NCI-H2107 treated with DMSO at 0.1 percent for 48 hours (cell line): ENCODE data around the gene HMMR.
"Not testable (repeated sequence)": the region's sequence is repeated elsewhere in the genome, so short reads cannot be mapped to it uniquely, and the experiment has no call there.

Experiments
- DNase-seq: peaks from one replicate; lab custom pipeline; 2025; ENCODE audit not compliant: unreplicated experiment; lab: John Stamatoyannopoulos, UW

Gene HMMR

GRCh38 chr5:163460562-163461171, at the start of gene HMMR:
Gene HMMR, plus strand, starts transcription at chr5:163460632. Its CDS starts 61 bp downstream, at chr5:163460693.
- DNase-seq, result peak; percentile 22

DNA sequence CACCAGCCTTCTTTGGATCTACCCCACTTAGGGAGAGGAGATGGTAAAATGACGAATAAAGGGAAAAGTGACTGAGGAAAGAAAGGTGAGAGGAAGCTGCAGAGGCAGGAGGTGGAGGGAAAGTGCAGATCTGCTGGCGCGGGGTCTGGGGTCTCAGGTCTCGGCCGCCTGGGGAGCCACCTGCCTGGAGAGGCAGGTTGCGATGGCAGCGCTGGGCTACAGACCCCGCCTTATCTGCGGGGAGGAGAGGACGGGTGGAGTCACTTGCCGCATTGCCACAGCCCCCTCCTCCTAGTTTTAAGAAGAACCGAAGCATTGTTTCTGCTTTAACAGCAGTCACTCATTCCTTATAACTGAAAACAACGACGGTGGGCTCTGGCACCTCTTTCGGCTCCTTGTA, 44.8 kb upstream of the HMMR start:
- DNase-seq, result not testable (repeated sequence)

- DNase-seq, result no peak
These were observed 35.6 kb upstream of the HMMR start for GRCh38 chr5:163424836-163425235.

DNA sequence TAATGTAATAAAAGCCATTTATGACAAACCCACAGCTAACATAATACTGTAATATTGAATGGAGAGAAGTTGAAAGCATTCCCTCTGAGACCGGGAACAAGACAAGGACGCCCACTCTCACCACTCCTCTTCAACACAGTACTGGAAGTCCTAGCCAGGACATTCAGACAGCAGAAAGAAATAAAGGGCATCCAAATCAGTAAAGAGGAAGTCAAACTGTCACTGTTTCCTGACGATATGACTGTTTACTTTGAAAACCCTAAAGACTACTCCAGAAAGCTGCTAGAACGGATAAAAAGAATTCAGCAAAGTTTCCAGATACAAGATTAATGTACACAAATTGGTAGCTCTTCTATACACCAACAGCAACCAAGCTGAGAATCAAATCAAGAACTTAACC, 34.3 kb upstream of the HMMR start:
- not testable (repeated sequence) for DNase-seq

DNA sequence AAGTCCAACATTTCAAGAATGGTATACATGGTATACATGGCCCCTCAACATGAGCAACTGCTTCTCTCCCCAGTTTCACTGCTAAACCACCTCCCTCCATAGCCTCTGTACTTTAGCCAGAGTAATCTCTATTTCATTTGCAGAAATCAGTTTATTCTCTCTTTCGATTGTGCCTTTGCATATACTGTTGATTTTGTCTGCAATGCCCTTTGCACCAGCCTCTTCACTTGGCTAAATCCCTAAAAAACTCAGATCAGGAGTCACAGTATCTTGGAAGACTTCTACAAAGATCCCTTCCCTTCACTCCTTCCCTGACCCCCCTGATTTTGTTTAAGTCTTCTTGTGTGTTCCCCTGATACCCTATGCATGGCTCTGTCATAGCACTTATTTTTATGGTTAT, 27.9 kb upstream of the HMMR start:
- no peak for DNase-seq

GRCh38 chr5:163433271-163433670, 27.2 kb upstream of the HMMR start:
- DNase-seq, result no peak

DNA sequence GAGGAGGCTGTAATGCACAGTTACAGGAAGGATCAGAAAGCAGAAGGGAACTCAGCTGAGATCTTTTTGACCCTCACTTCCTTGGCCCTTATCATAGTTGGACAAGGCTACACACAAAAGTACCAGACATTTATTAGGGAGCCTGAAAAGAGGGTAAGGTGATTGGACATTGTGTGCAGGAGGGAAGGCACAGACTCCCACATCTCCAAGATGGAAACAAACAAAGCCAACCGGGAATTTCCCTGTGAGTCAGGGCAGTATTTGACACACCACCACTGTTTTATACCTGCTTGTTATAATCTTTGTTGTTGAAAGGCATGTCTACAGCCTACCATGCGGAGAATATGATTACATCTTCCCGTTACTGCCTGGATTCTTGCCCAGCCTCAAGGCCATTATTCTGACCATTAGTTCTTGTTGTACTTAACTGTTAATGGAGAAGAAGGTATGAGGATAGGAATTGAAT, 26.0 kb upstream of the HMMR start:
- no peak for DNase-seq

DNA sequence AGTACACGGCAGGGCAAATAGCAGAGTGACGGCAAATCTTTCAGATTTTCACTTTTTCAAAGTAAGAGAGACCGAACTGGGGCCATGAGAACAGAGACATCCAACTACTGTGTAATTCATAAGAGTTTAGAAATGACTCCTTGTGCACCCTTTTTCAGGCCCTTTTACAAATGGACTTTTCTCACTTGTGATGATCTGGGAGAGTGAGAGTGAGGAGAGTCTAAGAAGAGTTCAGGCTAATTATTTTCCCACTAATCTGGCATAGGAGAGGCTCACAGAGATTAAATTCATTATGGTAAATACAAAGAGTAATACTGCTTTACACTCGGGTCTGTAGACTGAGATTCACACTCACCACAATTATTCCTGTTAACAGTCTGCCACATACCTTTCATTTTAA, 23.9 kb upstream of the HMMR start:
- no peak for DNase-seq

DNA sequence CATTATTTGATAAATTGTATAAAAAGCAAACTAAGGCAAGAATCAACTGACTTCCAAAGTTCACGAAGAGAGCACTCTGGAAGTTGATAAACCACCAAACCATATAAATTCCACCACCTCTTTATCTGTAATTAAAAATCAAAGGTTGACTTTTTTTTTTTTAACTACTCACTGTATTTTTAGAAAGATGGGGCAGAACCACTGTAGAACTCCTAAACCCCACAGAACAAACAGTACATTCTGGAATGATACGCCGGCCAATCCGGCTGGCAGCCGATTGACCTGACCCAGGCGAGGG, 23.5 kb upstream of the HMMR start:
- DNase-seq, result no peak

DNA sequence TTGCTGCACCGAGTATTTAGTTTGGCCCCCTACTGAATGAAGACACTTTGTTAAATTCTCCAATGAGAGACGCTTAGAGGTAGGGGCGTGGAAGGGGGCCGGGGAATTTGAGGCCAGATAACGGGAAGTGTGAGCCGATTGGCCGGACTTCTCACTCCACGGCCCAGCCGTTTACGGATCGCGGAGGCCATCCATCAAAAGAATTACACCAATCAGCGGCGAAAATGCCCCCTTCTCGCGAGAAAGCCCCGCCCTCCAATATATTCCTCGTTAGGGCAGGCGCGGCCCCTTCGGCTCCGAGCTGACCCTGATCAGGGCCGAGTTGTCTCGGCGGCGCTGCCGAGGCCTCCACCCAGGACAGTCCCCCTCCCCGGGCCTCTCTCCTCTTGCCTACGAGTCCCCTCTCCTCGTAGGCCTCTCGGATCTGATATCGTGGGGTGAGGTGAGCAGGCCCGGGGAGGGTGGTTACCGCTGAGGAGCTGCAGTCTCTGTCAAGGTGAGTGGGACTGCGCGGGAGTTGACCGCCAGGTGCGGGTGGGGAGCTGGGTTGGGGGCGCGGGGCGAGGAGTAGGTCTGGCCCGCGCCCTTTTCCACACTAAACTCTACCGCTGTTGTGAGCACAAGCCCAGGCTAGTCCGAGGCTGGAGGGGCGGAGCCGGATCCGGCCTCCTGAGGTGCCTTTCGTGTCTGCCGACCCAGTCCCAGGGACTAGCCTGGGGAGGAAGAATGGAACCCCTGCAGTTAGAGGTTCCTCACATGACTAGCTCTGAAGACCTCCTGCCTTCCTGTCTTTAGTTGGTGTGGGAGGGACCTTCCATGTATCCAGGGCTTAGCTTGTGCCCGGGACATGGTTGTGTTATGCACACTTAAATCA, 22.9 kb upstream of the HMMR start, which contains the start of gene CCNG1:
TSS of gene CCNG1 (plus strand) at position 287 of the 874 bp plus-strand sequence. CDS start 1,662 bp downstream, outside the sequence.
- peak; percentile 82 for DNase-seq

GRCh38 chr5:163439092-163439425, 21.4 kb upstream of the HMMR start:
- no peak for DNase-seq

DNA sequence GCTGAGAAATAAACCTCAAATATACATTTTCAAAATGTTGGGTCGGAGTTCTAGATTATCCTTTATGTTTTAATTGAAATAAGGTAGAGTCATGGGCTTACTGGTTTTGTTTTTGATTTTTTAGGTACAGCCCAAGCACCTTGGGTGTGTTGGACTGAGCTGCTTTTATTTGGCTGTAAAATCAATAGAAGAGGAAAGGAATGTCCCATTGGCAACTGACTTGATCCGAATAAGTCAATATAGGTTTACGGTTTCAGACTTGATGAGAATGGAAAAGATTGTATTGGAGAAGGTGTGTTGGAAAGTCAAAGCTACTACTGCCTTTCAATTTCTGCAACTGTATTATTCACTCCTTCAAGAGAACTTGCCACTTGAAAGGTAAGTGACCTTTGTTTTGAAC, 19.5 kb upstream of the HMMR start:
- no peak for DNase-seq

GRCh38 chr5:163444526-163444925, 15.9 kb upstream of the HMMR start:
- DNase-seq, result no peak

DNA sequence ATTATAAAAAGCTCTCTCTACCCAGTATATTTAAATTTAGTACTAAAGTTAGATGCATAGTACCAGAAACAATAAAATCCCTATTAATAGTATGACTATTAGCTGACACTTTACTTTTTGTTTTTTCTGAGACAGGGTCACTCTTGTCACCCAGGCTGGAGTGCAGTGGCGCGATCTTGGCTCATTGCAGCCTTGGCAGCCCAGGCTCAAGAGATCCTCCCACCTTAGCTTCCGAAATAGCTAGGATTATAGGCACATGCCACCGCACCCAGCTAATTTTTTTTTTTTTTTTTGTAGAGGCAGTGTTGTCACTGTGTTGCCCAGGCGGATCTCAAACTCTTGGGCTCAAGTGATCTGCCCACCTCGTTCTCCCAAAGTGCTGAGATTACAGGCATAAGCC, 15.1 kb upstream of the HMMR start:
- DNase-seq, result no peak

GRCh38 chr5:163447191-163447590, 13.2 kb upstream of the HMMR start:
- DNase-seq, result no peak

DNA sequence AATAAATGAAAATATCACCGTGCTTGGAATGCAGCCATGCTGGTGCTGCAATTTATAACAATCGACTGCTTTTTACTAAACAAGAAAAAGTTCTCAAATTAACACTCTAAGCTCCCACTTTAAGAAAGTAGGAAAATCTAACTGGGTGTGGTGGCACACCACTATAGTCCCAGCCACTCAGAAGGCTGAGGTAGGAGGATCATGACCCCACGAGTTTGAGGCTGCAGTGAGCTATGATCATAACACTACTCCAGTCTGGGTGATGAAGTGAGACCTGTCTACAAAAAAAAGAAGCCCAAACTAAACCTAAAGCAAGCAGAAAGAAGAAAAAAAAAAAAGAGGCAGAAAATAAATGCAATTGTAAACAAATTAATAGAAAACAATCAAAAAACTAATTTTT, 12.6 kb upstream of the HMMR start:
- DNase-seq, result no peak

- DNase-seq, result no peak
These were observed 11.9 kb upstream of the HMMR start for GRCh38 chr5:163448491-163448890.

DNA sequence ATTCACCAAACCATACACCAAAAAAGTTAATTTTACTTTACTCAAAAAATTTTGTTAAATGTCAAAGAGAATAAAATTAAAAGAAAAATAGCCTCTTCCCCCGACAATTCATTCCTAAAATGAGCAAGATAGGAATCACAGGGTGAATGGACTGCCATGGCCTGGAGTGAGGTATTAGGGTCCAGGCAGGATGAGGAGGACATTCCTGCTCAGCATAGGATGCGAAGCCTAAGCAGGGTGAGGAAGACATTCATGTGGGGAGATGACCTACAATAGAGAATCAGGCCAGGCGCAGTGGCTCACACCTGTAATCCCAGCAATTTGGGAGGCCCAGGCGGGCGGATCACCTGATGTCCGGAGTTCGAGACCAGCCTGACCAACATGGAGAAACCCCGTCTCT, 8.9 kb upstream of the HMMR start:
- no peak for DNase-seq

DNA sequence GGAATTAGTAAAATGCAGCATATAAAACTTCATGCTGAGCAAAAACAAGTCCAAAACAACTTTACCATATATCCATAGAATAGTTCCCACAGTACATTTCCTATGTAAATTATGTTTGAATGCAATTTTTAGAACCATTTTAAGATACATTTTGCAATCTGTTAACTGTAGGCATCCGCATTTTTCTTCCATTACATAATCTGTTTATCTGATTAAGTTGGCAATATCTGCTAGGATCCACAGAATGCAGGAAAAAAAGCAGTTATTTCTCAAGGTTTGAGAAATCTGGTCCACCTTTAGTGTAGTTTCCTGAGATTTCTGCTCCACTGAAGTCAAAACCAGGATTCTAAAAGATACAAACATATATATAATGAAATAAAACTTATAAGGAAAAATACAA, 6.7 kb upstream of the HMMR start:
- DNase-seq, result no peak

DNA sequence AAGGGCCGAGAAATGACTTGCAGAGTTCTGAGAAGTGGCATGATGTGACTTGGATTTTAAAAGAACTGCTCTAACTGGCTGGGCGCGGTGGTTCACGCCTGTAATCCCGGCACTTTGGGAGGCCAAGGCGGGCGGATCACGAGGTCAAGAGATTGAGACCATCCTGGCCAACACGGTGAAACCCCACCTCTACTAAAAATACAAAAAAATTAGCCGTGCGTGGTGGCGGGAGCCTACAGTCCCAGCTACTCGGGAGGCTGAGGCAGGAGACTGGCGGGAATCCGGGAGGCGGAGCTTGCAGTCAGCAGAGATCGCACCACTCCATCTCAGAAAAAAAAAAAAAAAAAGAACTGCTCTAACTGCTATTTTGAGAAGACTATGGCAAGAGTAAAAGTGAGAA, 5.0 kb upstream of the HMMR start:
- DNase-seq, result not testable (repeated sequence)

DNA sequence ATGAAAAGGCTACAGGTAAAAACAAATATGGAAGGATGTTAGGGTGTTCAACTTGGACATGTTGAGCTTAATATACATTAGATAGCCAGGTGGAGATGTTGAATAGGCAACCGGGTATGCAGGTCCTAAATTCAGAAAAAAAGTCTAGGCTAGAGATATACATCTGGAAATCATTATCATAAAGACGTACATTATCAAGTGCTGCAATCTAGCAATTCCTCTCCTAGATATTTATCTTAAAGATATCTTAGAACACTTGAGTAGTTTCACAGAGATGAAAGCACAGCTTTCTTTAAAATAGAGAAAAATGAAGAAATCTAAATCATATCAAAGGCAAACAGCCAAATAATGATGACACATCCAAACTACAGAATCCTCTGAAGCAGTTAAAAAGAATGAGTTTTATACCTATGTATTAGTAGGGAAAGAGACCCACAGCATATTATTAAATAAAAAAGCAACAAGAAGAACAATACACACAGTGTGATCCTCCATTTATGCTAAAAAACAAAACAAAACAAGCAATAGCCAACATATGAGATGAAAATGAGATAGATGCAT, 4.3 kb upstream of the HMMR start:
- DNase-seq, result no peak

GRCh38 chr5:163456840-163457239, 3.6 kb upstream of the HMMR start:
- DNase-seq, result no peak
